Right lobe of liver (tissue), 4 donors: ENCODE results near the gene HDAC11.

Experiments
- CTCF ChIP-seq, 4 donors: fragments of 200-600 bp in 3 of 4; fragments of 450-650 bp in 1 of 4; IDR thresholded peaks; one replicate each; pipeline versions ENCODE4 v1.5.1 to v1.8.0; 2016 to 2022; ENCODE audit warnings: antibody characterized with exemption in 4 of 4, mild to moderate bottlenecking in 2 of 4
- POLR2A ChIP-seq: fragments of 450-650 bp; IDR thresholded peaks from one replicate; pipeline ENCODE4 v1.6.1; 2017; ENCODE audit warnings: antibody characterized with exemption, mild to moderate bottlenecking
- donor health status: DM: no; HTN: no; CAD: no.
- donor health status: DM: no; HTN: no; CAD: no.
- donor health status: DM: no; HTN: yes; CAD: no.

GRCh38 chr3:13513913-13514517 lies 33.9 kb downstream of the HDAC11 start:
- TF ChIP-seq POLR2A: no peak
- TF ChIP-seq CTCF (IDR thresholded peaks at IDR 0.05): no peak
